HG03066 (cell line): Measurements from ENCODE around the gene FTSJ1.
"Not testable (repeated sequence)": the region's sequence is repeated elsewhere in the genome, so short reads cannot be mapped to it uniquely, and the experiment has no call there.

Experiments used
- ATAC-seq: cut with Tn5 transposase; IDR thresholded peaks from one replicate; pipeline ENCODE4 v1.9.1; 2021; ENCODE audit warnings: low read depth; ENCODE audit not compliant: unreplicated experiment

The FTSJ1 gene, protein sequence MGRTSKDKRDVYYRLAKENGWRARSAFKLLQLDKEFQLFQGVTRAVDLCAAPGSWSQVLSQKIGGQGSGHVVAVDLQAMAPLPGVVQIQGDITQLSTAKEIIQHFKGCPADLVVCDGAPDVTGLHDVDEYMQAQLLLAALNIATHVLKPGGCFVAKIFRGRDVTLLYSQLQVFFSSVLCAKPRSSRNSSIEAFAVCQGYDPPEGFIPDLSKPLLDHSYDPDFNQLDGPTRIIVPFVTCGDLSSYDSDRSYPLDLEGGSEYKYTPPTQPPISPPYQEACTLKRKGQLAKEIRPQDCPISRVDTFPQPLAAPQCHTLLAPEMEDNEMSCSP

DNA sequence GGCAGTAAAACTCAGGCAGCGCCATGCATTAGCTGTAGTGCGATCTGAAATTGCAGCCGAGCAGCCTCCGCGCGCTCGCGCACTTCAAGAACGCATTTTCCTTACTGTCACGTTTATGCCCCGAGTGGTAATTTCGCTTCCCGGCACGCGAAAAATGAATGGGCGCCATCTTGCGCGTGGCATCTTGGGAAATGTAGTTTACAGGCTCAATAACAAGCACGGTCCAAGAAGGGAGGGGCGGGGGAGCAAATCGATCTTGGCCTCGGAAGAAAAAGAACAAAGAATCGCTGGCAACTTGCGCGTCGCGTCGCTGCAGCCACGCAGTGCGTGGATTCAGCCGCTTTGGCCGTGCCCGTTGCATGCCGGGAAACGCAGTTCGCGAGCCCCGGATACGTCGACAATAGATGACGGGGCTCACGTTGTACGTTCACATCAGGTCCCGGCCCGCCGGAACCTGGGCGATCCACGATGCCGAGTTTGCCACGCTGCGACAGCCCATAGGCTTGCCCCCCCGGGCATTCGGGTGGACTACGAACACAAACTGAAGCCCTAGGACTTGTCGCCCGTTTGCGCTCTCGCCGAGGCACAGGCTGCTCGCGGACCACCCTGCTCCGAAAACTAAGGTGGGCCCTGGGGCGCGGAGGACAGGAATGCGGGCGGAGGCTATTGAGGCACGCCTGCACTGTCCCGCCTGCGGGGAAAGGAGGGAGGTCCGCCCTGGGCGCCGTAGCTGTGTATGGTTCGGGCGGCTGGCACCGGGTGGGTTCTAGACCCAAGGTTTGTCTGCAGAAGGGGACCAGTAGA, at the start of gene FTSJ1:
TSS of gene FTSJ1 (plus strand) at position 426 of the 804 bp plus-strand sequence. CDS start 1,849 bp downstream, outside the sequence.
- ATAC-seq = peak; percentile 91

DNA sequence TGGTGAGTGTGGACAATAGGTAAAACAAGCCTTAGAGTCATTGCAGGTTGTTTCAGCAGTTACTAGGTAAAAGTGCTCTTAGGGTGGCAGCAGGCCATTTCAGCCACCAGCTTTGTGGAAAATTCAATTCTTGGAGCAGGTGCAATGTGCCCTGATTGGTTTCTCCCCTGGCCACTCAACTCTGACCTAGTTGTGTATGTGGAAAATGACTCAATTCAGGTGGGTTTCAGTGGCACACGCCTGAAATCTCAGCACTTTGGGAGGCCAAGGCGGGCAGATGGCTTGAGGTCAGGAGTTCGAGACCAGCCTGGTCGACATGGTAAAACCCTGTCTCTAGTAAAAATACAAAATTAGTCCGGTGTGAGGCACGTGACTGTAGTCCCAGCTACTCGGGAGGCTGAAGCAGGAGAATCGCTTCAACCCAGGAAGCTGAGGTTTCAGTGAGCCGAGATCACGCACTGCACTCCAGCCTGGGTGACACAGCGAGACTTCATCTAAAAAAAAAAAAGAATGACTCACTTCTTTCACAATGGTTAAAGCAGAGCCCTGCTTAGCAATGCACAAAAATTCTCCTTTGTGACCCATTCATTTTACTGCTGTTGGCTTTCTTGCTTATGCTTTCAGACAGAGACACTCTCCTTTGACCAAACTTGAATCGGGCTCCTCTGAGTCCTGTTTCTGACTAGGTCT, 48.8 kb upstream of the FTSJ1 start:
- ATAC-seq = not testable (repeated sequence)

DNA sequence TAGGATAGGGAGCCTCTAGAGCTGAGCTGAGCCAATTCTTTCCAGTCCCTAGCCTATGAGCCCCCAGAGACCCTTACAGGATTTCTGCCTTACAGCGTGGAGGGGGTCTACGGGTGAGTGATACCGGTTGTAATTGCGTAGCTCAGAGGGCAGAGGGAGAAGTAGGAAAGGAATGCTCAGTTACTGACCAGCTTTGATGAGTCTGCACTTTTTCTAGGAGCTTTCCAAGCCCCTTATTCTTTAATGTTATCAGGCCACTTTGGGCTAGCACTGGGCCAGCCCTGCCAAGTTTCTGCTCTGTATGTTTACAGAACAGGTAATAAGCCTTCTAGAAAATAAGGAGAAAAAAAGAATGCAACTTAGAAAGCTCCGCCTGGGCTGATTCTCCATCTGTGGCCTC, 46.4 kb upstream of the FTSJ1 start:
- ATAC-seq = not testable (repeated sequence)

DNA sequence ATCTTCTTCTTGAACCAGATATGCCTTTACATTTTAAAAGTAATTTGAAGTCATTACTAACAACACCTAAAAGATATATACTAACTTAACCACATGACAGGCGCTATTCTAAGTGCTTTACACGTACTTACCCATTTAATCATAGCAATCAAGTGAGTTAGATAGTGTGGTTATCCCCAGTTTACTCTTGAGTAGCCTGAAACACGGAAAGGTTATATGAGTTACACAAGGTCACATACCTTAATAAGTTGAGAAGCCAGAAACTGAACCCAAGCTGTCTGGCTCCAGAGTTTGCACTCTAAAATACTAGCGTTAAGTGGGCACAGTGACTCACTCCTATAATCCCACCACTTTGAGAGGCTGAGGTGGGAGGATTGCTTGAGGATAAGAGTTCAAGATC, 45.8 kb upstream of the FTSJ1 start:
- ATAC-seq = not testable (repeated sequence)

DNA sequence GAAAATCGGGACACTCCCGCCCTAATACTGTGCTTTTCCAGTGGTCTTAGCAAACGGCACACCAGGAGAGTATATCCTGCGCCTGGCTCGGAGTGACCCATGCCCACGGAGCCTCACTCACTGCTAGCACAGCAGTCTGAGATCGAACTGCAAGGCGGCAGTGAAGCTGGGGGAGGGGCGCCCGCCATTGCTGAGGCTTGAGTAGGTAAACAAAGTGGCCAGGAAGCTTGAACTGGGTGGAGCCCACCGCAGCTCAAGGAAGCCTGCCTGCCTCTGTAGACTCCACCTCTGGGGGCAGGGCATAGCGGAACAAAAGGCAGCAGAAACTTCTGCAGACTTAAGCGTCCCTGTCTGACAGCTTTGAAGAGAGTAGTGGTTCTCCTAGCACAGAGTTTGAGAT, 42.3 kb upstream of the FTSJ1 start:
- ATAC-seq = not testable (repeated sequence)

DNA sequence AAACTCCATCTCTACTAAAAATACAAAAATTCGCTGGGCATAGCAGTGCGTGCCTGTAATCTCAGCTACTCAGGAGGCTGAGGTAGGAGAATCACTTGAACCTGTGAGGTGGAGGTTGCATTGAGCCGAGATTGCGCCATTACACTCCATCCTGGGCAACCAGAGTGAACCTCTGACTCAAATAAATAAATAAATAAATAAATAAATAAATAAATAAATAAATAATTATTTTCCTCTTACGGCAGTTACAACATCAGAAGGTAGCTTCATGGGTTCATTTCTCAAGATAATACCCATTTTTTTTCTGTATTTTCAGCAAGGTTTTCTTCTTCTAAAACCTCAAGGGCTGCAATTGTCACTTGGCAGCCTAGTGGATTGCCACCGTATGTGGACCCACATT, 28.8 kb upstream of the FTSJ1 start:
- not testable (repeated sequence) for ATAC-seq

DNA sequence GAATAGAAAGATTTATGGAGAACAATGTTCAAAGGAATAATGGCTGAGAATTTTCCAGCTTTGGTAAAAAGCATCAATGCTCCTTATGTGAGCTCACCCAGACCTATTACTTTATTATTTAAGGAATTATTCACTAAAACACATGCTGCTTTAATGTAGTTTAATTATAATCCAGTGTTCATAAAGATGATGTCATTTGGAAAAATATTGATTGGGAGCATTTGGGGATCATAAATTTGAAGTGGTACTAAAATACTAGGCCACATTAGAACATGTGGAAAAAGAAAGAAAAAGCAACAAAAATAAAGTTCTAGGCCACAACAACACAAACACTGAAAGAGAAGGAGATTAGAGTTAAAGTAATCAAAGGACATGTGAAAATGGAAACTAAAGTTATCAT, 25.9 kb upstream of the FTSJ1 start:
- ATAC-seq = no peak

DNA sequence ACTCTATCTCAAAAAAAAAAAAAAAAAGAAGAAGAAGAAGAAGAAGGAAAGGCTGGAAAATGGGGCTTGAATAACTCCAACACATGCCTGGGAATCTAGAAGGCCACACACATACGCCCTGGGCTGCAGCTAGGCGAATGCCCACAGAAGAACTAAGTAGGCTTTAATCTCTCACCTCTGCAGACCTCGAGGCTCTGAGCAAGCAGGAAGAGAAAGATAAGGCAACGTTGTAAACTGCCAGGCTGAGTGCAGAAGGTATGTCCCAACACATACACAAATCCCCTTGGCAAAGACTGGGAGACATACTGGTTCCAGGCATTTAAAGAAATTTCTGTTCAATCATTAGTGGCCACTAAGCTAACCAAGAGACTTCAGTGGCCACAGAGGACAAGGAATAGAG, 24.3 kb upstream of the FTSJ1 start:
- no peak for ATAC-seq

DNA sequence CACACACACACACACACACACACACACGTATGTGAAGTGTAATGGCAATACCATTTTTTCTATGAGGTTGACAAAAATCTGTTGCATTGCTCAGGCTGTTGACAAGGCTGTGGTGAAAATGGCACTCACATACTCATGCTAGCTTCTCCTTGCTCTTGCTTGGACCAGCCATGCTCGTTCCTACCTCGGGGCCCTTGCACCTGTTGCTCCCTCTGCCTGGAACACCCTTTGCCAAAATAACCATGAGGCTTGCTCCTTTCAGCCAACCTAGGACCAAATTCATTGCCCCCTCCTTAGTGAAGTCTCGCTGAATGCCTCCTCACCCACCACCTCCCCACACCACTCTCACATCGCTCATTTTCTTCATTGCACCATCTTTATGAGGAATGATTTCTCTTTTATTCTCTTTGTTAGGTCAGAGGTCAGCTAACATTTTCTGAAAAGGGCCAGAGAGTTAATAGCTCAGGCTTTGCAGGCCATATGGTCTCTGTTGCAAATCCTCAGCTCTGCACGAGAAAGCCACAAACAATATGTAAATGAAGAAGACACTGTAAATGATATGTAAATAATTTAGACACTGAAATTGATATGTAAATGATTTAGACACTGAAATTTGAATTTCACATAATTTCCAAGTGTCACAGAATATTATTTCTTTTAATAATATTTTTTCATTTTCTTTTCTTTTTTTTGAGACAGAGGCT, 19.2 kb upstream of the FTSJ1 start:
- no peak for ATAC-seq

DNA sequence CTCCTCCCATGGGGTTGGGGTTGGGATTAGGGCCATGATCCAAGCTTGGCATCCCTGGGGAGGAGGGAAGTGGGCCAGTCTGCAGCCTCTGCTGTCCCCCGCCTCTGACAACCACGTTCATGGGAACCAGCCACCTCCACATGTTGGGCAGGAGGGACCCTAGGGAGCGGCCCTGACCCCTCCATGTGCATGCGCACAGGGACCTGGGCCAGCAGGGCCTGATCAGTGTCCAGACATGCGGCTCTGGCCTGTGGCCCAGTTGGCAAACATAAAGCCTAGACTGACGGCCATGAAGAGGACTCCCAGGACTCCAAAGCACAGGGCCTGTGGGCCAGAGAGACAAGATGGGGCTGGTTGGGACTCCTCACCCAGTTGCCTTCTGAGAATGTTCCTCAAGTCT, 17.3 kb upstream of the FTSJ1 start:
- no peak for ATAC-seq

DNA sequence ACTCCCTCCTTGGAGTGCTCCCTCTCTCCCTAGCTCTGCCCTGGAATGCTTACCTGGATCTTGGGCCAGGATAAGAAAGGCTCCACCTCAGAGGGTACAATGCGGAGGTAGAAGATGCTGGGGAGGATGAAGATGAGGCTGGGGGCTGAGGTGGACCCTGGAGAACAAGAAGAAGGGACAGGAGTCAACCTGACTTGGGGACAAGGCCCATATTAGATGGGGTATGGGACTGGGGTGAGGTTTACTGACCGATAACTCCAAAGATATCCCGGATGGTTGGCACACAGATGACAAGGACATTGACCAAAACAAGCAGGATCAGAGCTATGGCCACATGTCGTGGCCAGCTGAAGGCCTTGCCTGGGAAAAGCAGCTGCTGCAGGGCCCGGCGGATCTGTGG, 16.5 kb upstream of the FTSJ1 start:
- no peak for ATAC-seq

DNA sequence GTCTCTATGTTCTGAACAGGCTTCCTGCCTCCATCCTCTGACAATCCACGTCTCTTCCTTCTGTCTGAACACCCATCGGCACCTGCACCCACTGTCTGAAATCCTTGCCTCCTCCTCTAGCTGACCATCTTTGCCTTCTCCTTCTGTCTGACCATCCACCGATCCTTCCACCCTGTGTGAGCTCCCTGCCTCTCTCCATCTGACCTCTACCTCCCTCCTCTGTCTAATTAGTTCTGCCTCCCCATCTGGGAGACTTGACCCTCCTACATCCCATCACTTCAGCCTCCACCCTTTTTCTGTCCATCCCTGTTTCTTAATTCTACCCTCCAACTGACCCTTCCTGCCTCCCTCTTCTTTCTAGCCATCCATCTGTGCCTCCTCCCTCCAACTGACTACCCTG, 16.0 kb upstream of the FTSJ1 start:
- no peak for ATAC-seq

DNA sequence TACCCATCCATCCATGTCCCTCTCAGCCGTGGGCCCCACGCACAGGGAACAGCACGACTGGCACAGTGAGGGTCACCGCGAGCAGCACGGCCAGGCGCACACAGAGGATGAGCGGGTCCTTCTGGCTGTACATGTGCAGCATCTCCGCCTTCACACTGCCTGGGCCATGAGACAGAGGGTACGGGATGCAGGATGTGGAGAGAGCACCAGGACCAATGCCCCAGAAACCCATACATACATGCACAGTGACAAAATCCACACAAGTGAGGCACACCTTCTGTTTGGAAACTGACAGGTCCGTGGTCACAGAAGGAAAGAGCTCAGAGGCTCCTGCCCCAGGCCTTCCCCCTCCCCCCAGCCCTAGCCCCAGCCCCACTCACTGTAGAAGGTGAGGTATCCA, 15.4 kb upstream of the FTSJ1 start:
- ATAC-seq = no peak

DNA sequence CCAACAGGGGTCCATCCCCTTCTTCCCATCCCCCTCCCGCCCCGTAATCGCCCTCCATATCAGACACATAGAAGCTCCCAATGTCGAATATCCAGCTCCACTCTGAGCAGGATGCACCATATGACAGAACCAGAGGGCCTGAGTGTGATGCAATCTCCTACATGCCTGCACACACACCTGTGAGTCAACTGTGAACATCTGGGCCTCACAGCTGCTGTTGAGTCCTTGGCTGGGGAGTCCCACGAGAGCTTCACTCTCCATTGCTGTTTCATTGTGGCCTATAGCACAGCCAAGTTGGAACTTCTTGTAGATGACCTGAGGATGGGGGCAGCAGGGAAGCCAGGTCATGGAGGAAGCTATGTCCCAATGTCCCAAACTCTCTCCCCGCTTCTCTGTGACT, 14.2 kb upstream of the FTSJ1 start:
- ATAC-seq = no peak

DNA sequence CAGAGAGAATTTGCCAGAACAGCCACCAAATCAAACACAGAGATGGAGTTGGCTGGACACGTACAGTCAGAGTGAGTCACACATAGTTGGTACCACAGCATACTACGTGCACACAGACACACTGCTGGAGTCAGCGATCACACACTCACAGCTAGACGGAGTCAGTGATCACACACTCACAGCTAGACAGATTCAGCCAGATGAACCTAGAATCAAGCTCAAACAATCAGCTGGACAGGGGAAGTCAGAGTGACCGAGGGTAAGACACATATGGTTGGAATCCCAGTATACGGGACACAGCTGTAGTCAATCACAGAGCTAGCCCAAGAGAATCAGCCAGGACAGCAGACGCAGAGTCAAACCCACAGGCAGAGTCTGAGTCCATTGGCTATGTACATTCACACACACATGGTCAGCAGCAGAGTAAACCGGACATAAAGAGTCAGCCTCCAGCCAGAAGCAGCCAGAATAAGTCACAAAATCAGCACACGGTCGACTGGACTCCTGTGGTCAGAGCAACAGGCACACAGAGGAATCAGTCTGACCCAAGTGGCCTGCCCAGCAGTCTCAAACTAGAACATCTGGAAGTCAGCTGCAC, 10.6 kb upstream of the FTSJ1 start:
- ATAC-seq = no peak

DNA sequence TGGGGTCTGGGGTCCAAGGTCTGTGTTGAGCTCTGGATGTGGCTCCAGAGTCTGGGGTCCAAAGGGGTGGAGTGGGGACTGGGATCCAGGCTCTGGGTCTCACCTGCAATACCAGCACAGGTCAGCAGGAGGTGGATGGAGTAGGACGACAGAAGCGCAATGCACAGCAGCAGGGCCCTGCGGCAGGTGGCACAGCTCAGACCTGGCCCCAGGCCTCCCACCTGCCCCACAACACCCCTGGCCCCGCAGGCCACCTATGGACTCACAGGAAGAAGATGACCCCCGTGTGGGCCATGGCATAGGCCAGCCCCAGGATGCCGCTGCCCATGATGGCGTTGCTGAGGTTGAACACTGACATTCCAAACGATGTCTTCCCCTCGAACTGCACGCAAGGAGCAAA, 9.3 kb upstream of the FTSJ1 start:
- no peak for ATAC-seq

DNA sequence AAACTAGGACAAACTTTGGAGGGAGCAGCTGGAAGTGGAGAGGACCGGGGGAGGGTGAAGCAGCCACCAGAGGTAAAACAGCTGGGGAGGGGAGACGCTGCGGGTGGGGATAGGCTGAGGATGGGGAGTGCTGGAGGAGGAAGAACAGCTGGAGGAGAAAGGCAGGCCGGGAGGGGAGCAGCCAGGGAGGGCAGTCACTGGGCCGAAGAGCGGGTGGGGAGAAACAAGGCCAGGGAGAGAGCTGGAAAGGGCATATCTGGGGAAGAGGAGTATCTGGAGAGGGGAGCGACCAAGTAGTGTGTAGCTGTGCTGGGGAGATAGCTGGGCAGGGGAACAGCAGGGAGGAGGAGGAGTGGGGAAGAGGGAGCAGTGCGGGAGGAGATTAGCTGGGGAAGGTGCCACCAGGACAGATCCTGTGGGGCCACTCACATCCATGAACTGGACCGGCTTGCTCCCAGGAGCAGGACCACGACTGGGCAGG, 8.7 kb upstream of the FTSJ1 start:
- no peak for ATAC-seq

DNA sequence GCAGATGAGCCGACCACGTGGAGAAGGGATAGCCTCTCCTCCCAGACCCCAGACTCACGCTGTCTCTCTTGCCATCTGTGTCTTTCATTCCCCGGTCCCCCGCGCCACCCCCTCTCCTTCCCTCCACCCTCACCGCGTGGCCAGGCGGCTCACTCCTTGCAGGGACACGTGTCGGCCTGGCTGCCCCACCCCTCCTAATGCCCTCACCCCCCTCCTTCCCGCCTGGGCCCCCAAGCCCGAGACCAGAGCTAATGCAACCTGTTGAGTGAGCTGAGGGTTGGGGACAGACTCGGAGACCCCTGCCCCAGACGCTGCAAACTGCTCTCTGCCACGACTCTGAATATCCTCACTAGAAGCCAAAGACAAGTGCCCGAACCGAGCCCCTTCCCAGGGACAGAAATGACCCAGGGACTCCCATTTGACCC, 7.7 kb upstream of the FTSJ1 start:
- ATAC-seq = no peak

DNA sequence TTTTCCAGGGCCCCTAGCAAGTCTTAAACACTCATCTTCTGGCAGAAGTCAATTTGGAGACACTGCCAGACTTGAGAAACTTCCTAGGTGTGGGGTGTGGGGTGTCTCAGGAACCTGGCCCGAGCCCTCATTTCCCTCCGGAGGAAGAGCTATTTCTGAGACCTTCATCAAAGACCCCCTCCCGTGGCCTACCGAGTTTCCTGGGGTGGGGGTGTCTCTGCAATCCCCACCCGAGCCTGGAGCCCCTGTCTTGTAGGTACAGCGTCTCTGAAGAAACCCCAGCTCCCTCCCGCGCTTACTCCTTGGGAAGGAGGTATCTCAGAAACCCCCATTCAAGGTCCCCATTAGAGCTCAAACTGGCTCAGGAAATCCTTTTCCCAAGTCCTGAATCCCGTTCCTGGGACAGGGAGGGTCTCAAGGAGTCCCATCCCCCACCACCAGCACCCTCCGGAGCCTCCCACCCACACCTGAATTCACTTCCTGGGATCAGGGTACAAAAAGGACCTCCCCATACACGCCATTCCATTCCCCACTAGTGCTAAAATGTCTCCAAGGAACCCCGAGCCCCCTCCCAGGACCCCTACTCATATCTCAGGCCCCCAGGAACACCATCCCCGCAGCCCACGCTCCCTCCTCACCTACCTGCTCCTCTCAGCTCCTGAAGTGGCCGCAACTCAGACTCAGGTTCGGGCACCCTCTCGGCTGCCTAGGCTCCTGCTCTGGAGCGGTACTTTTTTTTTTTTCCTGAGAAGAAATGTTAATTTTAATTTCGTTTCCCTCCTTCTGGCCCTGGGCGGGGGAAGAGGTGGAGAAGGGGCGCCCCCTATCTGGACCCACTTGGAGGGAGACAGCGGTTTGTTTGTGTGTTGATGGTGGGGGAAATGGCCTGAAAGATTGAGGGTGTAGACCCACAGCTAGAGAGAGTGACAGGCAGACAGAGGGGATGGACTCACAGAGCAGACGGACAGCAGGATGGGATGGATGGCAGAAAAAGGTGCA, 7.0 kb upstream of the FTSJ1 start:
- peak; percentile 71 for ATAC-seq
